Measurements from ENCODE around the gene GRIK4.
"Not testable (repeated sequence)": the region's sequence is repeated elsewhere in the genome, so short reads cannot be mapped to it uniquely, and the experiment has no call there.

GRIK4 gene

DNA sequence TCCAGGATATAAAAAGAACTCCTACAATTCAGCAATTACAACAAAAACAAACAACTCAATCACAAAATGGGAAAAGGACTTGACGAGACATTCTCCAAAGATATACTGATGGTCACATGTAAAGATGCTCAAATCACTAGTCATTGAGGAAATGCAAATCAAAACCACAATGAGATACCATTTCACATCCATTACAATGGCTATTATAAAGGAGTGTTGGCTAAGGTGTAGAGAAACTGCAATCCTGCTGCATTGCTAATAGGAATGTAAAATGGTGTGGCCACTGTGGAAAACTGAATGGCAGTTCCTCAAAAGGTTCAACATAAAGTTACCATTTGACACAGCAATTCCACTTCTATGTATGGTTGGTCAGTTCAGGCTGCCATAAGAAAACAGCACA, 500.5 kb downstream of the GRIK4 start:
- H3K36me3 ChIP-seq (ENCODE audit: control insufficient read depth, insufficient read depth, low read length): no peaks in the 10 kb centered on the region
- H3K4me3 ChIP-seq (ENCODE audit: low read depth, low read length): no peak overlapping the region
- peaks cover 5% of the 10 kb centered on the region; the same call in 1 of the 2 replicates for H3K9me3 ChIP-seq (ENCODE audit: control insufficient read depth, insufficient read depth, low read depth, low read length)
- no peak overlapping the region for H3K9ac ChIP-seq (ENCODE audit: low read length)
- H3K27ac ChIP-seq (ENCODE audit: low read depth, low read length): no peak overlapping the region
- H3K27me3 ChIP-seq (ENCODE audit: control insufficient read depth, insufficient read depth, low read length): no peaks in the 10 kb centered on the region
- peaks cover 5% of the 10 kb centered on the region; the same call in 1 of the 2 replicates for H3K4me1 ChIP-seq (ENCODE audit: control insufficient read depth, insufficient read depth, low read length)

DNA sequence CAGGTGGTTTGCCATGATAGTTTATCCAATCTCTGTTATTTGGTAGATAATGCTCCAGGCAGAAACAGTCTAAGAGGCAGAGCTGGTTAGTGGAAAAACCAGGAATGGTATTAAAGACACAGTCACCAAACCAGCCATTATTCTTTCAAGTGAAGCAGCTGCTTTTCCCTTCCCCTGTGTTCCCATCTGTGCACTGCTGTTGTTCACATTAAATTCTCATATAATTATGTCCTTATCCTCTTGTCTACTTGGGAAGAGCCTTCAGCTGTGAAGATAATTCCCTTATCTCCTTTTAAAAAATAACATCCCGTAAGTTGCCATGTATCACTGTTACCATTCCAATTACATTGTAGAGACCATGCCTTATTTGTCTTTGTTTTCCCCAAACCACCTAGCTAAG, 507.2 kb downstream of the GRIK4 start:
- H3K4me1 ChIP-seq (ENCODE audit: control insufficient read depth, insufficient read depth, low read length): peaks cover 2% of the 10 kb centered on the region; the same call in 1 of the 2 replicates
- no peaks in the 10 kb centered on the region for H3K36me3 ChIP-seq (ENCODE audit: control insufficient read depth, insufficient read depth, low read length)
- H3K27me3 ChIP-seq (ENCODE audit: control insufficient read depth, insufficient read depth, low read length): no peaks in the 10 kb centered on the region
- no peak overlapping the region for H3K4me3 ChIP-seq (ENCODE audit: low read depth, low read length)
- no peak overlapping the region for H3K27ac ChIP-seq (ENCODE audit: low read depth, low read length)
- no peaks in the 10 kb centered on the region for H3K9me3 ChIP-seq (ENCODE audit: control insufficient read depth, insufficient read depth, low read depth, low read length)
- H3K9ac ChIP-seq (ENCODE audit: low read length): no peak overlapping the region

DNA sequence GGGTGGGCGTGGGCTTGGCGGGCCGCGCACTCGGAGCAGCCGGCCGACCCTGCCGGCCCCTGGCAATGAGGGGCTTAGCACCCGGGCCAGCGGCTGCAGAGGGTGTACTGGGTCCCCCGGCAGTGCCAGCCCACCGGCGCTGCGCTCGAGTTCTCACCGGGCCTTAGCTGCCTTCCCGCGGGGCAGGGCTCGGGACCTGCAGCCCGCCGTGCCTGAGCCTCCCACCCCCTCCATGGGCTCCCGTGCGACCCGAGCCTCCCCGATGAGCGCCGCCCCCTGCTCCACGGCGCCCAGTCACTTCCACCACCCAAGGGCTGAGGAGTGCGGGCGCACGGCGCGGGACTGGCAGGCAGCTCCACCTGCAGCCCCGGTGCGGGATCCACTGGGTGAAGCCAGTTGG, 510.2 kb downstream of the GRIK4 start:
- H3K4me1 ChIP-seq (ENCODE audit: control insufficient read depth, insufficient read depth, low read length); H3K27ac ChIP-seq (ENCODE audit: low read depth, low read length); H3K9me3 ChIP-seq (ENCODE audit: control insufficient read depth, insufficient read depth, low read depth, low read length); H3K9ac ChIP-seq (ENCODE audit: low read length); H3K27me3 ChIP-seq (ENCODE audit: control insufficient read depth, insufficient read depth, low read length); H3K36me3 ChIP-seq (ENCODE audit: control insufficient read depth, insufficient read depth, low read length); H3K4me3 ChIP-seq (ENCODE audit: low read depth, low read length): not testable (repeated sequence)

DNA sequence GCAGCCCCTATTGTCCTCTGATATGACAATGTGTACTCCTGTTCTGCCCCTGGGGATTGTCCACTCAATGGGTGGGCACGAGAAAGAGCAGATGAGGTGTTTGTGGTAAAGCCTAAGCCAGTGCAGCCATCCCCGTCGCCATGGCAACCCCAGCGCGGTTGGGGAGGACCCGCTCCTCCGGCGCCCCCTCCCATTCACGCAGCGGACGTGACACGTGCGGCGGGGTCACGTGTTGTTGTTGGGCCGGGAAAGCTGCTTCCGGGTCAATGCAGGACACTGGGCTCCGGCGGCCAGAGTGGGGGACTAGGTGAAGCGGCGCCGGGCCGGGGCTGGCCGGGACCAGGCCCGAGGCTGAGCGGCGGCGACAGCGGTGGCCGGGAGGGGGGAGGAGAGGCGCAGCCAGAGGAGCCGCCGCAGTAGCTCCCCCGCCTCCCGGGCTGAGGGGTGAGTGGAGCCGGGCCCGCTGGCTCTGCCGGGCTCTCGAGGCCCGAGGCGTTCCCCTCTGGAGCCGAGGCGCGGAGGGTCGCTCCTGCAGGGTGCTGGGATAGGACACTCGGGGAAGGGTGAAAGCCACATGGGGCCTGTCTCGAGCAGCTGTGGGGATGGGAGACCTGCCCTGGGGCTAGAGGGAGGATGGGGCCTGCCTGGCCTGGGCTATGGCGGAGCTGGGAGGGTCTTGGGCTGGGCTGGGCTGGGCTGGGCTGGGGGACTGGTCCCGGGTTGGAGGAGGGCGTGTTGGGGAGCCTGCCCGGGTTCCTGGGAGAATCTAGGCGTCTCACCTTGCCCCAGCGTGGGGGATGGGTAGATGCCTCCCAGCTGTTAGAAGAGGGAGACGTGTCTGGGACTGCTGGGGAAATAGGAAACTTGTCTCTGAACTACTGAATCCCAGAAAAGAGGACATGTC, 512.6 kb downstream of the GRIK4 start, which contains the start of gene TBCEL:
TBCEL (plus strand) TSS at position 255 of the 904 bp plus-strand sequence. CDS start 21,589 bp downstream, outside the sequence.
- Histone ChIP-seq H3K36me3 (ENCODE audit: control insufficient read depth, insufficient read depth, low read length) (no peaks in the 10 kb centered on the region), H3K4me1 (ENCODE audit: control insufficient read depth, insufficient read depth, low read length) (peaks cover 8% of the 10 kb centered on the region; the same call in 1 of the 2 replicates), H3K9ac (ENCODE audit: low read length) (peak within 1 kb of the TSS; percentile 78), H3K9me3 (ENCODE audit: control insufficient read depth, insufficient read depth, low read depth, low read length) (no peaks in the 10 kb centered on the region), H3K4me3 (ENCODE audit: low read depth, low read length) (peak within 1 kb of the TSS; percentile 80), H3K27me3 (ENCODE audit: control insufficient read depth, insufficient read depth, low read length) (no peaks in the 10 kb centered on the region), H3K27ac (ENCODE audit: low read depth, low read length) (peak within 1 kb of the TSS; percentile 49; the same call in 1 of the 2 replicates)

DNA sequence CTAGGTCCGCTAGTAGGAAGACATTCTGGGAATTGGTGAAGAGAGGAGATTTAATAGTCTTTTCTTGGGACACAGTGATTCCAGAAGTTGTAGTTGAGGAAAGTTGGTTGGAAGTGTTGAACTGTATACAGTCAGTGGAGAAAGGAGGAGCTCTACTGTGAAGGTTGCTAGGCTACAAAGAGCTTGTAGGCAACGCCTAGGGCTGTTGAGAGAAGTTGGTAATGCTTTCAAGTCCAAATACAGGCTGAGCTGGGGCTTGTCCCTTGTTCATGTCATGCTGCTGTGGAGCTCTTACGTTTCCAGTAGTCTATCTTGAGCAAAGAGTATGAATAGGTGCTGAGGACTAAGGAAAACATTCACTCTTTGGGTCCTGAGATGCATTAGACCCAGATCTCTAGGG, 513.4 kb downstream of the GRIK4 start:
- H3K9ac ChIP-seq (ENCODE audit: low read length): peak overlapping the region; percentile 78
- H3K27ac ChIP-seq (ENCODE audit: low read depth, low read length): no peak overlapping the region
- no peaks in the 10 kb centered on the region for H3K36me3 ChIP-seq (ENCODE audit: control insufficient read depth, insufficient read depth, low read length)
- H3K4me1 ChIP-seq (ENCODE audit: control insufficient read depth, insufficient read depth, low read length): peaks cover 8% of the 10 kb centered on the region; the same call in 1 of the 2 replicates
- peak overlapping the region; percentile 80 for H3K4me3 ChIP-seq (ENCODE audit: low read depth, low read length)
- no peaks in the 10 kb centered on the region for H3K9me3 ChIP-seq (ENCODE audit: control insufficient read depth, insufficient read depth, low read depth, low read length)
- H3K27me3 ChIP-seq (ENCODE audit: control insufficient read depth, insufficient read depth, low read length): no peaks in the 10 kb centered on the region

DNA sequence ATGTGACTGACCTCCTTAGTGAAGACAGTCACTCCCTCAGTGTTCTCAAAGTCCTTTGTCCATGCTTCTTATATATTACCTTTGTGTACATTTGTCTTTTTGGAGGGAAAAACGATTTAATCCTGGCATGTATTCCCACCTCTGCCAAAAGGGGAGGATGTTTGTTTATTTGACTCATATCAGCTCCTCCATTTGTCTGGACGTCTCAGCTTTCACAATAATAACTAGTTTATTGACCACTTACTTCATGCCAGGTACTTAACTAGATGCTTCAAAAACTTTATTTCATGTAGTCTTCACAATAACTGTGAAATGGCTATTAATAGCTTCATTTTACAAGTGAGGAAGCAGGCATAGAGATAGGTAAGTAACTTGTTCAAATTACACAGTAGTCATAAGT, 517.6 kb downstream of the GRIK4 start:
- Histone ChIP-seq H3K27me3 (ENCODE audit: control insufficient read depth, insufficient read depth, low read length) (no peaks in the 10 kb centered on the region), H3K4me3 (ENCODE audit: low read depth, low read length) (no peak overlapping the region), H3K4me1 (ENCODE audit: control insufficient read depth, insufficient read depth, low read length) (peaks cover 5% of the 10 kb centered on the region; the same call in 1 of the 2 replicates), H3K36me3 (ENCODE audit: control insufficient read depth, insufficient read depth, low read length) (no peaks in the 10 kb centered on the region), H3K27ac (ENCODE audit: low read depth, low read length) (no peak overlapping the region), H3K9ac (ENCODE audit: low read length) (no peak overlapping the region), H3K9me3 (ENCODE audit: control insufficient read depth, insufficient read depth, low read depth, low read length) (no peaks in the 10 kb centered on the region)

DNA sequence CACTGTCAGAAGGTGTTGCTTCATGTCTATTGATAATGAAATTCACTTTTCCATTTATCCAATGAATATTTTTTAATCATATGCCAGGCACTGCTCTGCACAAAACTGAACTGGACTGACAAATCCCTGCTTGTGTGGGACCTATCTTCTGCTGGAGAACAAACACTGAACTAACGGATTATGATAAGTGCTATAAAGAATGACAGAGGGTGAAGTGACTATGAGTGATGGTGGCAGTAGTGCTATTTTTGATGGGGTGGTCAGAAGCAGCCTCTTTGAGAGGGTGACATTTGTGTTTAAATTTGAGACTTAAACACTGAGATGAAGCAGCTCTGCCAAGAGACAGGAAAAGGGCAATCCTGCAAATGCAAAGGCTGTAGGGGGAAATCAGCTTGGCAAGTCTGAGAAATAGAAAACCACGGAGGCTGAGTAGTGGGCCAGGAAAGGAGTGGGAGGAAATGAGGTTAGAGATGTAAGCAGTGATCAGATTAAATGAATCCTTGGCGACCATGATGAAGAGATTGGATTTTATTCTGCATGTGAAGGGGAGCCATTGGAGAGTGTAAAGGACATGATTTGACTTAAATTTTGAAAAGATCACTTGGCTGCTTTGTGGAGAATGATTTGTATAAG, 518.4 kb downstream of the GRIK4 start:
- H3K4me1 ChIP-seq (ENCODE audit: control insufficient read depth, insufficient read depth, low read length): peaks cover 5% of the 10 kb centered on the region; the same call in 1 of the 2 replicates
- no peak overlapping the region for H3K27ac ChIP-seq (ENCODE audit: low read depth, low read length)
- no peaks in the 10 kb centered on the region for H3K9me3 ChIP-seq (ENCODE audit: control insufficient read depth, insufficient read depth, low read depth, low read length)
- H3K9ac ChIP-seq (ENCODE audit: low read length): no peak overlapping the region
- no peak overlapping the region for H3K4me3 ChIP-seq (ENCODE audit: low read depth, low read length)
- H3K36me3 ChIP-seq (ENCODE audit: control insufficient read depth, insufficient read depth, low read length): no peaks in the 10 kb centered on the region
- no peaks in the 10 kb centered on the region for H3K27me3 ChIP-seq (ENCODE audit: control insufficient read depth, insufficient read depth, low read length)

DNA sequence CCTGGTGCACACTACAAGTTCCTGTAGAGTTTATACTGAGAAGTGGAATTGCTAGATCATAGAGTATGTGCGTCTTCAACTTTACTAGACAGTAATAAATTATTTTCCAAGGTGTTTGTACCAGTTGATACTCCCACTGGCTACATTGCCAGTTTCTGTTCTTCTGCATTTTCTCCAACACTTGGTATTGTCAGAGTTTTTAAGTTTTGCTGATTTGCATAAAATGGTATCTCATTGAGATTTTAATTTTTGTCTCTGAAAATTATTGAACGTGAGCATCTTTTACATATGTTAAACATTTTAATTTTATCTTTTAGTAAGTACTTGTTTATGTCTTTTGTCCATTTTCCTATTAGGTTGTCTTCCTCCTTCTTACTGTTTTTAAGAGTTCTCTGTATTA, 519.6 kb downstream of the GRIK4 start:
- Histone ChIP-seq H3K27me3 (ENCODE audit: control insufficient read depth, insufficient read depth, low read length) (no peaks in the 10 kb centered on the region), H3K4me3 (ENCODE audit: low read depth, low read length) (no peak overlapping the region), H3K4me1 (ENCODE audit: control insufficient read depth, insufficient read depth, low read length) (peaks cover 14% of the 10 kb centered on the region)

DNA sequence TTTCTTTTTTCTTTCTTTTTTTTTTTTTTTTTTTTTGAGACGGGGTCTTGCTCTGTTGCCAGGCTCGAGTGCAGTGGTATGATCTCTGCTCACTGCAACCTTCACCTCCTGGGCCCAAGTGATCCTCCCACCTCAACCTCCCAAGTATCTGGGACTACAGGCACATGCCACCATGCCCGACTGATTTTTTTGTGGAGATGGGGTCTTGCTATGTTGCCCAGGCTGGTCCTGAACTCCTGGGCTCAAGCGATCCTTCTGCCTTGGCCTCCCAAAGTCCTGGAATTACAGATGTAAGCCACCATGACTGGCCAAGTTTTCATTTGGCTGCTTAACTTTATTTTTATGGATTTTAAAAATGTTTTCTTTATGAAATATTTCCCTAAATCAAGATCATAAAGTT, 520.1 kb downstream of the GRIK4 start:
- not testable (repeated sequence) for H3K4me3 ChIP-seq (ENCODE audit: low read depth, low read length); H3K9me3 ChIP-seq (ENCODE audit: control insufficient read depth, insufficient read depth, low read depth, low read length); H3K36me3 ChIP-seq (ENCODE audit: control insufficient read depth, insufficient read depth, low read length); H3K9ac ChIP-seq (ENCODE audit: low read length); H3K27ac ChIP-seq (ENCODE audit: low read depth, low read length); H3K27me3 ChIP-seq (ENCODE audit: control insufficient read depth, insufficient read depth, low read length)
- peaks cover 14% of the 10 kb centered on the region for H3K4me1 ChIP-seq (ENCODE audit: control insufficient read depth, insufficient read depth, low read length)

More for the DNA sequence above, 519.6 kb downstream of the GRIK4 start:
- no peaks in the 10 kb centered on the region for H3K9me3 ChIP-seq (ENCODE audit: control insufficient read depth, insufficient read depth, low read depth, low read length)
- no peak overlapping the region for H3K9ac ChIP-seq (ENCODE audit: low read length)
- no peaks in the 10 kb centered on the region for H3K36me3 ChIP-seq (ENCODE audit: control insufficient read depth, insufficient read depth, low read length)
- no peak overlapping the region for H3K27ac ChIP-seq (ENCODE audit: low read depth, low read length)

DNA sequence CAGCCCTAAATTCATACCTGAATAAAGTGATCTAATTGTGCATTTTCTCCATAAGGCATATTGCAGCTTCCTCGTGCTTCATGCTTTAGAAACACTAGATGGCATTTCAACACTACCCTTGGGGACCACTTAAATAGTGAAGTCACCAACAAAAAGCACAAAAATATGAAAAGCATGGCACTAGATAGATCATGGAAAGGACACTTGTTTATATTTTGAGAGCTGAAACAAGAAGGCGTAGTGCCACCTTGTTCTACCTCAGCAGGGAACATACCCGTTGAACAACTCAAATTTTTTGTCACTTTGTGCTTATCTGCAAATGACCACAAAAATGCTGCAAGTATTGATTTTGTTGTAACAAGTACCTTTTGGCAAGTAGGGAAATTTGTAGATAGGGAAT, 521.0 kb downstream of the GRIK4 start:
- no peak overlapping the region for H3K27ac ChIP-seq (ENCODE audit: low read depth, low read length)
- no peaks in the 10 kb centered on the region for H3K9me3 ChIP-seq (ENCODE audit: control insufficient read depth, insufficient read depth, low read depth, low read length)
- no peak overlapping the region for H3K9ac ChIP-seq (ENCODE audit: low read length)
- H3K27me3 ChIP-seq (ENCODE audit: control insufficient read depth, insufficient read depth, low read length): no peaks in the 10 kb centered on the region
- H3K4me1 ChIP-seq (ENCODE audit: control insufficient read depth, insufficient read depth, low read length): peaks cover 14% of the 10 kb centered on the region
- H3K36me3 ChIP-seq (ENCODE audit: control insufficient read depth, insufficient read depth, low read length): no peaks in the 10 kb centered on the region
- no peak overlapping the region for H3K4me3 ChIP-seq (ENCODE audit: low read depth, low read length)

DNA sequence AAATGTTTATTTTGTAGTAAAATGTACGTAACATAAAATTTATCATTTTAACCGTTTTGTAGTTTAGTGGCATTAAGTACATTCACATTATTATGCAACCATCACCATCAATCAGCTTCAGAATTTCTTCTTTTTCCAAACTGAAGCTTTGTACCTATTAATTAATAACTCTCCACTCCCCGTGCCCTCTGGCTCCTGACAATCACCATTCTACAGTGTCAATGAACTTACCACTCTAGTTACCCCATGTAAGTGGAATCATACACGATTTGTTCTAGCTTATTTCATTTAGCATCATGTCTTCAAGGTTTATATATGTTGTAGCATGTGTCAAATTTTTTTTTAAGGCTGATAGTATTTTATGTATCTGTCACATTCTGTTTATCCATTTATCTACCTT, 522.1 kb downstream of the GRIK4 start:
- no peaks in the 10 kb centered on the region for H3K9me3 ChIP-seq (ENCODE audit: control insufficient read depth, insufficient read depth, low read depth, low read length)
- H3K36me3 ChIP-seq (ENCODE audit: control insufficient read depth, insufficient read depth, low read length): no peaks in the 10 kb centered on the region
- H3K9ac ChIP-seq (ENCODE audit: low read length): no peak overlapping the region
- peaks cover 18% of the 10 kb centered on the region for H3K4me1 ChIP-seq (ENCODE audit: control insufficient read depth, insufficient read depth, low read length)
- no peaks in the 10 kb centered on the region for H3K27me3 ChIP-seq (ENCODE audit: control insufficient read depth, insufficient read depth, low read length)
- H3K4me3 ChIP-seq (ENCODE audit: low read depth, low read length): no peak overlapping the region
- no peak overlapping the region for H3K27ac ChIP-seq (ENCODE audit: low read depth, low read length)
